ENCODE data around the gene ATP6V1B1. TPM values are rescaled to one million over a fixed set of nuclear protein-coding genes. Genes with fewer than 3 reads are reported as not detected.

ATP6V1B1 gene
- total RNA-seq (not detected), total RNA-seq (0 to 0.07 (median 0) reads per million in 172 experiments)
- not detected for polyA plus RNA-seq (2013, experiment 1 of 2)
- polyA plus RNA-seq (2013, experiment 2 of 2), result not detected

- no peak within 1 kb of the TSS for H3K4me3 Mint-ChIP-seq
- peaks cover 24% of the 10 kb centered on the region for H3K27me3 Mint-ChIP-seq
- no peaks in the 10 kb centered on the region for H3K4me1 ChIP-seq (ENCODE audit: insufficient read depth, low read length)
- ATAC-seq (ENCODE audit: poor library complexity), result no peak
- no peaks in the 10 kb centered on the region for H3K9me3 ChIP-seq (ENCODE audit: control insufficient read depth in 1 of 2, insufficient read depth in 1 of 2, low read length in 2 of 2)
- intact Hi-C loops (cut with DNase I, micrococcal nuclease), result no loop called here
- no peaks in the 10 kb centered on the region for H3K36me3 Mint-ChIP-seq (ENCODE audit: low read depth)
- CTCF ChIA-PET, result no interaction called here
- peaks cover 0 to 2% of the 10 kb centered on the region in 2 experiments for H3K27me3 ChIP-seq (ENCODE audit: control insufficient read depth in 1 of 2, insufficient read depth in 2 of 2, low read length in 2 of 2)
- no peaks in the 10 kb centered on the region for H3K9me3 Mint-ChIP-seq
- POLR2A ChIA-PET, result no interaction called here
- H3K36me3 ChIP-seq (ENCODE audit: insufficient read depth, low read length), result no peaks in the 10 kb centered on the region
- H3K4me1 Mint-ChIP-seq (ENCODE audit: low read depth), result no peaks in the 10 kb centered on the region
- DNase-seq, result peak in 1 of 14 experiments; percentile 12
- no peak within 1 kb of the TSS for H3K27ac Mint-ChIP-seq
- no peak within 1 kb of the TSS for H3K4me3 ChIP-seq (ENCODE audit: low read length)
- no peak within 1 kb of the TSS for H3K27ac ChIP-seq (ENCODE audit: low read depth in 1 of 2, low read length in 2 of 2)
- TF ChIP-seq CTCF (IDR thresholded peaks at IDR 0.05), result no peak
Observed at GRCh38 chr2:70935468-70936164, at the start of gene ATP6V1B1. Gene ATP6V1B1 (plus strand): TSS chr2:70935900. CDS start chr2:70935955, 55 bp downstream.

GRCh38 chr2:70886541-70886987, 49.1 kb upstream of the ATP6V1B1 start:
- intact Hi-C loops (cut with DNase I, micrococcal nuclease), result no loop called here
- ATAC-seq (ENCODE audit: poor library complexity) (no peak), DNase-seq (no peak)
- H3K36me3 Mint-ChIP-seq (ENCODE audit: low read depth), result no peaks in the 10 kb centered on the region
- Histone ChIP-seq H3K36me3 (ENCODE audit: insufficient read depth, low read length) (no peaks in the 10 kb centered on the region), H3K27ac (ENCODE audit: low read depth in 1 of 2, low read length in 2 of 2) (no peak overlapping the region), H3K4me1 (ENCODE audit: insufficient read depth, low read length) (peaks cover 25% of the 10 kb centered on the region), H3K9me3 (ENCODE audit: control insufficient read depth in 1 of 2, insufficient read depth in 1 of 2, low read length in 2 of 2) (peaks cover 0 to 31% of the 10 kb centered on the region in 2 experiments), H3K4me3 (ENCODE audit: low read length) (no peak overlapping the region), H3K27me3 (ENCODE audit: control insufficient read depth in 1 of 2, insufficient read depth in 2 of 2, low read length in 2 of 2) (peaks cover 61 to 94% of the 10 kb centered on the region in 2 experiments)
- no peak overlapping the region for H3K4me3 Mint-ChIP-seq
- H3K9me3 Mint-ChIP-seq, result peaks cover 4% of the 10 kb centered on the region
- peaks cover 85% of the 10 kb centered on the region for H3K27me3 Mint-ChIP-seq
- H3K4me1 Mint-ChIP-seq (ENCODE audit: low read depth), result peaks cover 25% of the 10 kb centered on the region
- no peak for TF ChIP-seq CTCF (IDR thresholded peaks at IDR 0.05)
- POLR2A ChIA-PET, result no interaction called here
- H3K27ac Mint-ChIP-seq, result no peak overlapping the region
- CTCF ChIA-PET, result no interaction called here

- H3K4me1 ChIP-seq (ENCODE audit: insufficient read depth, low read length), result peaks cover 25% of the 10 kb centered on the region
- H3K27ac ChIP-seq (ENCODE audit: low read depth in 1 of 2, low read length in 2 of 2), result no peak overlapping the region
- H3K27ac Mint-ChIP-seq, result no peak overlapping the region
- peaks cover 64 to 96% of the 10 kb centered on the region in 2 experiments for H3K27me3 ChIP-seq (ENCODE audit: control insufficient read depth in 1 of 2, insufficient read depth in 2 of 2, low read length in 2 of 2)
- ChIA-PET POLR2A (no interaction called here), CTCF (no interaction called here)
- peaks cover 0 to 31% of the 10 kb centered on the region in 2 experiments for H3K9me3 ChIP-seq (ENCODE audit: control insufficient read depth in 1 of 2, insufficient read depth in 1 of 2, low read length in 2 of 2)
- no peak for TF ChIP-seq CTCF (IDR thresholded peaks at IDR 0.05)
- peaks cover 25% of the 10 kb centered on the region for H3K4me1 Mint-ChIP-seq (ENCODE audit: low read depth)
- intact Hi-C loops (cut with DNase I, micrococcal nuclease), result no loop called here
- ATAC-seq (ENCODE audit: poor library complexity) (no peak), DNase-seq (no peak)
- H3K36me3 ChIP-seq (ENCODE audit: insufficient read depth, low read length), result no peaks in the 10 kb centered on the region
- peak overlapping the region; percentile 50 for H3K4me3 ChIP-seq (ENCODE audit: low read length)
- H3K27me3 Mint-ChIP-seq, result peaks cover 85% of the 10 kb centered on the region
- no peaks in the 10 kb centered on the region for H3K36me3 Mint-ChIP-seq (ENCODE audit: low read depth)
- H3K4me3 Mint-ChIP-seq, result peak overlapping the region; percentile 75
- H3K9me3 Mint-ChIP-seq, result peaks cover 4% of the 10 kb centered on the region
Observed at GRCh38 chr2:70887208-70887549, 48.5 kb upstream of the ATP6V1B1 start.

All from CD4-positive, alpha-beta T cell (primary cell).